Tibial nerve (tissue), 3 donors: ENCODE data around the gene RGS8.

Source experiments
- CTCF ChIP-seq, 5 experiments: fragments of 200-600 bp in 3 of 5; fragments of 450-650 bp in 2 of 5; sonication (generic) in 3 of 5; IDR thresholded peaks; one replicate each; pipeline ENCODE4 v1.5.1; 2016 to 2019; ENCODE audit warnings: antibody characterized with exemption in 5 of 5, mild to moderate bottlenecking in 3 of 5, moderate library complexity in 2 of 5
- POLR2A ChIP-seq, 2 donors: fragments of 450-650 bp; IDR thresholded peaks; one replicate each; pipeline ENCODE4 v1.6.1; 2017; ENCODE audit warnings: antibody characterized with exemption in 2 of 2, mild to moderate bottlenecking in 2 of 2, moderate library complexity in 2 of 2

DNA sequence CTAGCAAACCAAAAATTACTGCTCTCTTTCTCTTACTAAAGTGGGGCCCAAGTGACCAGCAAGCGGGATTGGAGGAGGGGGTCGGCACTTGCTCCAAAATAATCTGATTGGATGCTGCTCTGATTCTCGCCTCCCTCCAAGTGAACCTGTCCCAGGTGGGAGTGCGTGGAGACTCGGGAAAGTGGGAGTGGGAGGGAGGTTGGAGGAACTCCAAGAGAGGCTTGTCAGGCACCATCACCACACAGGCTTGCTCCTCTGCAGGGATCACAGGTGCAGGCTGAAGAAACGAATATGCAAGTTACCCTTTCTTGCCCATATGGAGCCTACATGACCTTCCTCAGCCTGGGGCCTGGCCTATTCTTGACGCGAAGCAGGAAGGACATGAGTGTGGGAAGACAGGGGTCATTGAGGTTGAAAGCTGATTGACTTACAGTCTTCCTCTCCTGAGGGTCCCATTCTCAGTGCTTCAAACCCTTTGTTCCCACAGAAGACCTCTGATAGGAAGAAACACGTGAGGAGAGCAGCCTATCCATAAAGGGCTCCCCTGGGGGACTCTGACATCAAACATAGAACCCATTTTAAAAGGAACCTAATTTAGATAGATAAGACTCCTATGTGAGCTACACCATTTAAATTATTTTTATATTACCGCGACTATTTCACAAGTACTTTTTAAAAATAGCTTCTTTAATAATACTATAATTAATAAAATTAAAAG is 14.2 kb downstream of the RGS8 start:
- TF ChIP-seq CTCF (IDR thresholded peaks at IDR 0.05) (no peak), POLR2A (IDR thresholded peaks at IDR 0.05) (no peak)
